ENCODE measurements around the gene NUDT21.

DNA sequence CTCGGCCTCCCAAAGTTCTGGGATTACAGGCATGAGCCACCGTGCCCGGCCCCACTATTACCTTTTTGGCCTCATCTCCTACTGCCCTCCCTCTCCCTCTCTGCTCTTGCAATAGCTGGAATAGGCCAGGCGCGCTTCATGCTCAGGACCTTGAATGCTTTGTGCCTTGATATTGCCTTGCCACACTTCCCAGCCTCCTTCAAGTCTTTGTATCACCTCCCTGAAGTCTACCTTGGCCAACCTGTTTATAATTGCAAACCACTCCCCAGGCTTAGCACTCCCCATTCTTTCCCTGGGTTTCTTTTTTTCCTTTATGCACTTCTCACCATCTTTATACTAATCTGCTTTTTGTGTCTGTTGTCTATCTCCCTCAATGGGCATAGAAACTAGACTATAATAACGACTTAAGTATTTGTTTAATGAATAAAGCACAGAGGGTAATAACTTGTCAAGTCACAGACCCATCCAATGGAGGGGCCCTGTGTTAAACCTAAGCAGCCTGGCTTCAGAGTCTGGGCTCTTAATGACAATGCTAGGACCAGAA lies 6.9 kb upstream of the NUDT21 start:
- TF ChIP-seq, protein P1, sequence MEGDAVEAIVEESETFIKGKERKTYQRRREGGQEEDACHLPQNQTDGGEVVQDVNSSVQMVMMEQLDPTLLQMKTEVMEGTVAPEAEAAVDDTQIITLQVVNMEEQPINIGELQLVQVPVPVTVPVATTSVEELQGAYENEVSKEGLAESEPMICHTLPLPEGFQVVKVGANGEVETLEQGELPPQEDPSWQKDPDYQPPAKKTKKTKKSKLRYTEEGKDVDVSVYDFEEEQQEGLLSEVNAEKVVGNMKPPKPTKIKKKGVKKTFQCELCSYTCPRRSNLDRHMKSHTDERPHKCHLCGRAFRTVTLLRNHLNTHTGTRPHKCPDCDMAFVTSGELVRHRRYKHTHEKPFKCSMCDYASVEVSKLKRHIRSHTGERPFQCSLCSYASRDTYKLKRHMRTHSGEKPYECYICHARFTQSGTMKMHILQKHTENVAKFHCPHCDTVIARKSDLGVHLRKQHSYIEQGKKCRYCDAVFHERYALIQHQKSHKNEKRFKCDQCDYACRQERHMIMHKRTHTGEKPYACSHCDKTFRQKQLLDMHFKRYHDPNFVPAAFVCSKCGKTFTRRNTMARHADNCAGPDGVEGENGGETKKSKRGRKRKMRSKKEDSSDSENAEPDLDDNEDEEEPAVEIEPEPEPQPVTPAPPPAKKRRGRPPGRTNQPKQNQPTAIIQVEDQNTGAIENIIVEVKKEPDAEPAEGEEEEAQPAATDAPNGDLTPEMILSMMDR (IDR thresholded peaks at IDR 0.05): no peak
- no peak for TF ChIP-seq ZFX (IDR thresholded peaks at IDR 0.05; ENCODE audit: borderline replicate concordance)
